IPS-20b (cell line): ENCODE data around the gene WASF2.
A peak's percentile ranks its signal among the peaks of the same experiment; 100 is the strongest.
"Not testable (repeated sequence)": the region's sequence is repeated elsewhere in the genome, so short reads cannot be mapped to it uniquely, and the experiment has no call there.

ENCODE experiments used
- H3K27ac ChIP-seq: one replicate; pipeline ENCODE4 v1.5.1; 2013; ENCODE audit warnings: low read length
- H3K27me3 ChIP-seq: 2 replicates; pipeline ENCODE4 v1.6.1; 2013; ENCODE audit warnings: mild to moderate bottlenecking, low read length, inconsistent platforms; ENCODE audit not compliant: insufficient read depth
- H3K36me3 ChIP-seq: 2 replicates; pipeline ENCODE4 v1.6.1; 2013; ENCODE audit warnings: low read depth, mild to moderate bottlenecking, inconsistent platforms, low read length, moderate library complexity; ENCODE audit not compliant: insufficient read depth
- H3K4me1 ChIP-seq: 2 replicates; pipeline ENCODE4 v1.6.1; 2013; ENCODE audit warnings: mild to moderate bottlenecking, control low read depth, inconsistent platforms, low read length, moderate library complexity; ENCODE audit not compliant: insufficient read depth
- H3K4me3 ChIP-seq: 2 replicates; pipeline ENCODE4 v1.5.1; 2013; ENCODE audit warnings: mild to moderate bottlenecking, low read length, inconsistent platforms
- H3K9ac ChIP-seq: 2 replicates; pipeline ENCODE4 v1.6.1; 2013; ENCODE audit warnings: low read depth, mild to moderate bottlenecking, inconsistent platforms, low read length, moderate library complexity
- H3K9me3 ChIP-seq: 2 replicates; pipeline ENCODE4 v1.6.1; 2013; ENCODE audit warnings: mild to moderate bottlenecking, low read depth, low read length, inconsistent platforms; ENCODE audit not compliant: insufficient read depth

Gene WASF2

GRCh38 chr1:27388337-27389005, 101.5 kb downstream of the WASF2 start:
- H3K36me3 ChIP-seq, result no peaks in the 10 kb centered on the region
- no peaks in the 10 kb centered on the region for H3K9me3 ChIP-seq
- no peak overlapping the region for H3K27ac ChIP-seq
- H3K4me3 ChIP-seq, result no peak overlapping the region
- no peaks in the 10 kb centered on the region for H3K27me3 ChIP-seq
- peaks cover 2% of the 10 kb centered on the region; the same call in 1 of the 2 replicates for H3K4me1 ChIP-seq
- no peak overlapping the region for H3K9ac ChIP-seq

GRCh38 chr1:27384797-27385196, 105.2 kb downstream of the WASF2 start:
- H3K27me3 ChIP-seq, result peaks cover 20% of the 10 kb centered on the region
- H3K36me3 ChIP-seq, H3K9me3 ChIP-seq: not testable (repeated sequence)

GRCh38 chr1:27383661-27384060, 106.3 kb downstream of the WASF2 start:
- no peaks in the 10 kb centered on the region for H3K9me3 ChIP-seq
- H3K27me3 ChIP-seq, result peaks cover 20% of the 10 kb centered on the region
- no peaks in the 10 kb centered on the region for H3K4me1 ChIP-seq
- no peaks in the 10 kb centered on the region for H3K36me3 ChIP-seq
- H3K9ac ChIP-seq, result no peak overlapping the region
- H3K27ac ChIP-seq, result no peak overlapping the region
- H3K4me3 ChIP-seq, result no peak overlapping the region

More at GRCh38 chr1:27384797-27385196, 105.2 kb downstream of the WASF2 start:
- not testable (repeated sequence) for H3K4me1 ChIP-seq, H3K27ac ChIP-seq, H3K4me3 ChIP-seq, H3K9ac ChIP-seq

GRCh38 chr1:27383039-27383605, 106.8 kb downstream of the WASF2 start, which contains the start of gene CD164L2:
Gene CD164L2 (minus strand): TSS chr1:27383333. CDS start chr1:27383239, 94 bp downstream.
- Histone ChIP-seq H3K9ac (no peak within 1 kb of the TSS; the same call in 1 of the 2 replicates), H3K27ac (no peak within 1 kb of the TSS)

GRCh38 chr1:27381969-27382762, 107.8 kb downstream of the WASF2 start:
- Histone ChIP-seq H3K4me1 (no peaks in the 10 kb centered on the region), H3K9me3 (no peaks in the 10 kb centered on the region), H3K9ac (no peak overlapping the region), H3K4me3 (no peak overlapping the region), H3K27ac (no peak overlapping the region), H3K36me3 (no peaks in the 10 kb centered on the region), H3K27me3 (peaks cover 20% of the 10 kb centered on the region)

More at GRCh38 chr1:27383039-27383605, 106.8 kb downstream of the WASF2 start, which contains the start of gene CD164L2:
- H3K36me3 ChIP-seq, result no peaks in the 10 kb centered on the region
- peak within 1 kb of the TSS; percentile 65 for H3K4me3 ChIP-seq
- H3K9me3 ChIP-seq, result no peaks in the 10 kb centered on the region
- no peaks in the 10 kb centered on the region for H3K4me1 ChIP-seq
- H3K27me3 ChIP-seq, result peaks cover 20% of the 10 kb centered on the region

GRCh38 chr1:27380766-27381733, 108.9 kb downstream of the WASF2 start:
- H3K9ac ChIP-seq, result no peak overlapping the region
- H3K36me3 ChIP-seq, result no peaks in the 10 kb centered on the region
- peaks cover 20% of the 10 kb centered on the region for H3K27me3 ChIP-seq
- H3K4me1 ChIP-seq, result no peaks in the 10 kb centered on the region
- no peak overlapping the region for H3K4me3 ChIP-seq
- H3K27ac ChIP-seq, result no peak overlapping the region
- no peaks in the 10 kb centered on the region for H3K9me3 ChIP-seq

GRCh38 chr1:27380224-27380623, 109.7 kb downstream of the WASF2 start:
- Histone ChIP-seq H3K4me3 (no peak overlapping the region), H3K27ac (no peak overlapping the region), H3K9ac (no peak overlapping the region), H3K27me3 (peaks cover 20% of the 10 kb centered on the region), H3K4me1 (no peaks in the 10 kb centered on the region), H3K9me3 (no peaks in the 10 kb centered on the region), H3K36me3 (no peaks in the 10 kb centered on the region)

GRCh38 chr1:27379564-27380122, 110.3 kb downstream of the WASF2 start:
- H3K4me1 ChIP-seq, result no peaks in the 10 kb centered on the region
- no peaks in the 10 kb centered on the region for H3K36me3 ChIP-seq
- H3K9ac ChIP-seq, result no peak overlapping the region
- no peak overlapping the region for H3K27ac ChIP-seq
- no peak overlapping the region for H3K4me3 ChIP-seq
- peaks cover 20% of the 10 kb centered on the region for H3K27me3 ChIP-seq
- no peaks in the 10 kb centered on the region for H3K9me3 ChIP-seq

GRCh38 chr1:27377760-27378495, 112.0 kb downstream of the WASF2 start:
- no peak overlapping the region for H3K4me3 ChIP-seq
- no peaks in the 10 kb centered on the region for H3K9me3 ChIP-seq
- no peak overlapping the region for H3K27ac ChIP-seq
- peaks cover 19% of the 10 kb centered on the region for H3K27me3 ChIP-seq
- no peak overlapping the region for H3K9ac ChIP-seq
- H3K4me1 ChIP-seq, result no peaks in the 10 kb centered on the region
- no peaks in the 10 kb centered on the region for H3K36me3 ChIP-seq

GRCh38 chr1:27374362-27375086, 115.4 kb downstream of the WASF2 start, which contains the start of gene FCN3:
Gene FCN3 (minus strand): TSS chr1:27374824. CDS start chr1:27374818, 6 bp downstream.
- no peak within 1 kb of the TSS for H3K9ac ChIP-seq
- H3K9me3 ChIP-seq, result no peaks in the 10 kb centered on the region
- no peaks in the 10 kb centered on the region for H3K36me3 ChIP-seq
- H3K27ac ChIP-seq, result no peak within 1 kb of the TSS
- no peaks in the 10 kb centered on the region for H3K27me3 ChIP-seq
- no peaks in the 10 kb centered on the region for H3K4me1 ChIP-seq
- H3K4me3 ChIP-seq, result no peak within 1 kb of the TSS
